ENCODE results near the gene MNT. TPM values are rescaled to one million over a fixed set of nuclear protein-coding genes. Genes with fewer than 3 reads are reported as not detected.

Gene MNT
- polyA plus RNA-seq, 1 experiment = 3.1 TPM

DNA sequence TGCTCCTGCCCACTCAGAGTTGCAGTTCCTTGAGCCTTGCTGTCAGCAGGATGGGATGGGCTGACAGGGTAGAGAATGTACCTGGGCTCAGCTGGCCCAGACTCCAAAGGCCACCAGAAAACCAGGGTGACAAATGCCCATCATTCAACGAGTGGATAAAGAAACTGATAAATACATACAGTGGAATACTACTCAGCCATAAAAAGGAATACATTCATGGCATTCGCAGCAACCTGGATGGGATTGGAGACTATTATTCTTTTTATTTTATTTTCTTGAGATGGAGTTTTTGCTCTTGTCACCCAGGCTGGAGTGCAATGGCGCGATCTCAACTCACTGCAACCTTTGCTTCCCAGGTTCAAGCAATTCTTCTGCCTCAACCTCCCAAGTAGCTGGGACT, 43.6 kb downstream of the MNT start:
- 0 out of 2 replicates have a peak, but pooled peaks cover 3% of the 10 kb centered on the region for H3K36me3 ChIP-seq (ENCODE audit: control insufficient read depth, insufficient read depth, low read length)
- TF ChIP-seq, protein P1, sequence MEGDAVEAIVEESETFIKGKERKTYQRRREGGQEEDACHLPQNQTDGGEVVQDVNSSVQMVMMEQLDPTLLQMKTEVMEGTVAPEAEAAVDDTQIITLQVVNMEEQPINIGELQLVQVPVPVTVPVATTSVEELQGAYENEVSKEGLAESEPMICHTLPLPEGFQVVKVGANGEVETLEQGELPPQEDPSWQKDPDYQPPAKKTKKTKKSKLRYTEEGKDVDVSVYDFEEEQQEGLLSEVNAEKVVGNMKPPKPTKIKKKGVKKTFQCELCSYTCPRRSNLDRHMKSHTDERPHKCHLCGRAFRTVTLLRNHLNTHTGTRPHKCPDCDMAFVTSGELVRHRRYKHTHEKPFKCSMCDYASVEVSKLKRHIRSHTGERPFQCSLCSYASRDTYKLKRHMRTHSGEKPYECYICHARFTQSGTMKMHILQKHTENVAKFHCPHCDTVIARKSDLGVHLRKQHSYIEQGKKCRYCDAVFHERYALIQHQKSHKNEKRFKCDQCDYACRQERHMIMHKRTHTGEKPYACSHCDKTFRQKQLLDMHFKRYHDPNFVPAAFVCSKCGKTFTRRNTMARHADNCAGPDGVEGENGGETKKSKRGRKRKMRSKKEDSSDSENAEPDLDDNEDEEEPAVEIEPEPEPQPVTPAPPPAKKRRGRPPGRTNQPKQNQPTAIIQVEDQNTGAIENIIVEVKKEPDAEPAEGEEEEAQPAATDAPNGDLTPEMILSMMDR (IDR thresholded peaks at IDR 0.05; ENCODE audit: insufficient read depth, low read depth, low read length) = no peak
- no peak overlapping the region for H3K4me3 ChIP-seq (ENCODE audit: low read depth, low read length)
- POLR2A ChIA-PET = no interaction called here
- DNase-seq (ENCODE audit: low read depth) = no peak
- CTCF ChIA-PET = interaction anchor here (4.7 kb wide), 1 partner anchor 25 kb away, joined by 22 read pairs; no protein-coding TSS in a partner anchor
- H3K27me3 ChIP-seq (ENCODE audit: control insufficient read depth, insufficient read depth, low read length) = no peaks in the 10 kb centered on the region

DNA sequence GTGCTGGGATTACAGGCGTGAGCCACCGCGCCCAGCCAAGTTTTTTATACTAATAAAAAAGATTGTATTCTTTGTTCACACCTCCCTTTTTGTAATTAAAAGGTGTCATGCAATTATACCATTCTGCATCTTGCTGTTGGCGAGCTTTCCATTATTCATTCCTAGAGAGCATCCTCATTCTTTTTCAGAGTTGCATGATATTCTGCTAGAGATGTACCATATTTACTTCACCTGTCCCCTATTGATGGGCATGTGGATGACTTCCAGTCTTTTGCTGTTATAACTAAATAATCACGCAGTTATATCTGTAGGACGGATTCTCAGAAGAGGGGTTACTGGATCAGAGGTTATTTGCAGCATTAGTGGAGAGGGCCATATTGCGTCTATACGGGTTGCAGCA, 46.5 kb downstream of the MNT start:
- Histone ChIP-seq H3K36me3 (ENCODE audit: control insufficient read depth, insufficient read depth, low read length) (0 out of 2 replicates have a peak, but pooled peaks cover 2% of the 10 kb centered on the region), H3K4me3 (ENCODE audit: low read depth, low read length) (no peak overlapping the region), H3K27me3 (ENCODE audit: control insufficient read depth, insufficient read depth, low read length) (no peaks in the 10 kb centered on the region)
- TF ChIP-seq, protein P1 (IDR thresholded peaks at IDR 0.05; ENCODE audit: insufficient read depth, low read depth, low read length) = no peak
- ChIA-PET POLR2A (no interaction called here), CTCF (interaction anchor here (0.6 to 2.8 kb wide), 7 partner anchors 10 to 303 kb away, joined by 3 to 22 read pairs (median 10); partner anchors contain the start of gene HIC1)
- DNase-seq (ENCODE audit: low read depth) = no peak

DNA sequence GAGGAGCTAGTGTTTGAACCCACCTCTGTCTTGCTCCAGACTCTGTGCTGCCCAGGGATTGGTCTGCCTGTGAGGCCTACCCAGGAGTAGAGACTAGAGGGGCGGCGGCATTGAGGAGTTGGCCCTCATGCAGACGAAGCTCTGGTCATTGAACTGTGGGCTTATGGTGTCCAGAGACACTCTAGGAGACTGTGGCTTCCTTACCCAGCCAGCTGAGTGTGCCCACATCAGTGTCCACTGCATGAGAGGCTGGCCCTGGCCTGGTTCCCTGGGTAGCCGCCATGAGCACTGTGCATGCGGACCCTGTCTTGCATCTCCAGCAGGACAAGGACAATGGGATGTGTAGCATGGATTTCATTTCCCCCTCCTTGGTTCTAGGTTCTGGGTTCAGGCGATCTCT, 49.6 kb downstream of the MNT start:
- TF ChIP-seq, protein P1 (IDR thresholded peaks at IDR 0.05; ENCODE audit: insufficient read depth, low read depth, low read length) = no peak
- H3K4me3 ChIP-seq (ENCODE audit: low read depth, low read length) = no peak overlapping the region
- ChIA-PET CTCF (interaction anchor here (1.3 kb wide), 1 partner anchor 297 kb away, joined by 3 read pairs; no protein-coding TSS in a partner anchor), POLR2A (no interaction called here)
- DNase-seq (ENCODE audit: low read depth) = no peak
- H3K27me3 ChIP-seq (ENCODE audit: control insufficient read depth, insufficient read depth, low read length) = no peaks in the 10 kb centered on the region
- 0 out of 2 replicates have a peak, but pooled peaks cover 2% of the 10 kb centered on the region for H3K36me3 ChIP-seq (ENCODE audit: control insufficient read depth, insufficient read depth, low read length)

DNA sequence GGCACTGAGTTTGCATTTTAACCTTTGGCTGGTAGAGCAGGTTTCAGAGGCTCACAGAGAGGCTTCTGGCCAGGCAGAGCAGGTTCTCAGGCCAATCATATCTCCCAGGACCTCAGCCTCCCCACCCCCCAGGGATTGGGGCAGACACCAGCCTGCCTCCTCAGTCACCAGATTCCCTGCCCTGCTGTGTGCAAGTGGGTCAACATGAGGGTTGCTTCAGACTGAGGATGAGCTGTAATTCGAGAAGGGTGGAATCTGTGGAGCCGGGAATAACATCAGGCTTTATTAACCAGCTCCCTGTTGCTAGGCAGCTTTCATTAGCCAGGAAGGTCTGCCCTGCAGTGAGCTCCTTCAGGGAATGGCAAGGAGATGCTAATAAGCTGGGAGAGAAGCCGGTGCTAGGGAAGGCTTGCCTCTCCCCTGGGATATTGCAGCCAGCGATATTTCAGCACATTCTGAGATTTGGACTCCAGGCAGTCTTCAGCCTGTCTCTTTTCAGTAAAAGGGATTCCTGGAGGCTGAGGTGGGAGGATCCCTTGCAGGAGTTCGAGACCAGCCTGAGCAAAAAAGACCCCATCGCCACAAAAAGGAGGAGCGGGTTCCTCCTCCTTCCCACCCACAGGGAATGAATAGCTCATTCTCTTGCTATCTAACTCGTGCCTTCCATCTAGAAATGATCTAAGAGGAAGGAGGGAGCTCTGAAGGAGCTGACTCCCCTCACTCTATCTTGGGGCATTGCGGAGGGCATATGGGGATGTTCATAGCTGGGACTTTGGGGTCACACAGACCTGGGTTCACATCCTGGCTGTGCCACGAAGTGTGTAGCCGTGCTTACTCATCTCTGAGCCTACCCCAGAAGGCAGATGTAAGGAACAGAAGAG, 52.8 kb downstream of the MNT start:
- TF ChIP-seq, protein P1 (IDR thresholded peaks at IDR 0.05; ENCODE audit: insufficient read depth, low read depth, low read length) = no peak
- CTCF ChIA-PET = interaction anchor here (0.6 to 1.9 kb wide), 4 partner anchors 34 to 295 kb away, joined by 3 to 5 read pairs (median 3); no protein-coding TSS in a partner anchor
- DNase-seq (ENCODE audit: low read depth) = peak; percentile 74
- POLR2A ChIA-PET = interaction anchor here (1.0 kb wide), 1 partner anchor 10 kb away, joined by 4 read pairs; no protein-coding TSS in a partner anchor
- no peak overlapping the region for H3K4me3 ChIP-seq (ENCODE audit: low read depth, low read length)
- peaks cover 6% of the 10 kb centered on the region; the same call in 1 of the 2 replicates for H3K36me3 ChIP-seq (ENCODE audit: control insufficient read depth, insufficient read depth, low read length)
- no peaks in the 10 kb centered on the region for H3K27me3 ChIP-seq (ENCODE audit: control insufficient read depth, insufficient read depth, low read length)

DNA sequence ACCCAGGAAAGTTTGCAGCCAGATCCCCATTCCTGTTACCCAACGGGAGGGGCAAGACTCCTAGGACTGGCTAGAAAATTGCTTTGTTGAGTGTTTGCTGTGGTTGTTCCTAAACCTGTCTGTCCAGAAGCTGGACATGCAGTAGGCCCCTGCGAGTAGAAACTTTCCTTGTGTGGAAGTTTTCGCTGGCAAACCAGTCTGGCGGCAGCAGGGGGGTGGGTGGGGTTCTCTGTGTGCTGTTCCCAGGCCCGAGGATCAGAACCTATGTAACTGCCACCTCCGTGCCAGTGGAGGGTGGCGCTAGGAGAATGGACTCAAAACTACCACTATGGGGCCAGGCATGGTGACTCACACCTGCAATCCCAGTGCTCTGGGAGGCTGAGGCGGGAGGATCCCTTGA, 54.4 kb downstream of the MNT start:
- CTCF ChIA-PET = interaction anchor here (0.9 to 1.3 kb wide), 3 partner anchors 9 to 44 kb away, joined by 3 read pairs; partner anchors contain the start of gene TSR1
- TF ChIP-seq, protein P1 (IDR thresholded peaks at IDR 0.05; ENCODE audit: insufficient read depth, low read depth, low read length) = no peak
- Histone ChIP-seq H3K4me3 (ENCODE audit: low read depth, low read length) (no peak overlapping the region), H3K36me3 (ENCODE audit: control insufficient read depth, insufficient read depth, low read length) (peaks cover 4% of the 10 kb centered on the region; the same call in 1 of the 2 replicates), H3K27me3 (ENCODE audit: control insufficient read depth, insufficient read depth, low read length) (no peaks in the 10 kb centered on the region)
- POLR2A ChIA-PET = no interaction called here
- DNase-seq (ENCODE audit: low read depth) = no peak

Measured in BJ (cell line).